Activated CD4-positive, alpha-beta T cell treated with anti-CD3 and anti-CD28 coated beads, Interleukin-2, amount 50 U/mL, for 24 hours (primary cell): ENCODE measurements around the gene ANXA1.

Experiments
- DNase-seq, 2 donors: peaks; one replicate each; pipeline ENCODE4 v3.0.0-alpha.2; 2020; ENCODE audit warnings: low read depth in 1 of 2, low spot score in 1 of 2

The ANXA1 gene

GRCh38 chr9:73137914-73138313, 13.8 kb upstream of the ANXA1 start:
- no peak for DNase-seq

GRCh38 chr9:73138516-73138915, 13.1 kb upstream of the ANXA1 start:
- DNase-seq = no peak

GRCh38 chr9:73141282-73141681, 10.4 kb upstream of the ANXA1 start:
- DNase-seq = no peak

GRCh38 chr9:73143711-73144328, 7.8 kb upstream of the ANXA1 start:
- DNase-seq = no peak

GRCh38 chr9:73146111-73146815, 5.4 kb upstream of the ANXA1 start:
- no peak for DNase-seq

DNA sequence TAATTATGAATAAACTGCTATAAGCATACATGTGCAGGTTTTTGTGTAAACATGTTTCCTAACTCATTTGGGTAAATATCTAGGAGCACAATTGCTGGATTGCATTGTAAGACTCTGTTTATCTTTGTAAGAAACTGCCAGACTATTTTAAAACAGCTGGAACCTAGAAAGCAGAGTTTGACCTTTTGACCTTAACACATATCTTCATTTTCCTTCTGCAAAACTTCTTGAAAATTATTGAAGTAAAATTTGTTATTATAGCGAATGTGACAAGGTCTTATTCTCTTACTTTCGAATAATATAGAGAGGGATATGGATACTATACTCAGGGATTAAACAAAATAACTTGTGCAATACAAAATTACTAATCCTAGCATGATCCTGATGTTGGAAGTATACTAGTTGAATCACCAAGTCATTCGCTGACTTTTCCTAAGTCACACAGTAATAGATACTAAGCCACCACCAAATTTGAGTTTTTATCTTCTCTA, 3.2 kb upstream of the ANXA1 start:
- no peak for DNase-seq

DNA sequence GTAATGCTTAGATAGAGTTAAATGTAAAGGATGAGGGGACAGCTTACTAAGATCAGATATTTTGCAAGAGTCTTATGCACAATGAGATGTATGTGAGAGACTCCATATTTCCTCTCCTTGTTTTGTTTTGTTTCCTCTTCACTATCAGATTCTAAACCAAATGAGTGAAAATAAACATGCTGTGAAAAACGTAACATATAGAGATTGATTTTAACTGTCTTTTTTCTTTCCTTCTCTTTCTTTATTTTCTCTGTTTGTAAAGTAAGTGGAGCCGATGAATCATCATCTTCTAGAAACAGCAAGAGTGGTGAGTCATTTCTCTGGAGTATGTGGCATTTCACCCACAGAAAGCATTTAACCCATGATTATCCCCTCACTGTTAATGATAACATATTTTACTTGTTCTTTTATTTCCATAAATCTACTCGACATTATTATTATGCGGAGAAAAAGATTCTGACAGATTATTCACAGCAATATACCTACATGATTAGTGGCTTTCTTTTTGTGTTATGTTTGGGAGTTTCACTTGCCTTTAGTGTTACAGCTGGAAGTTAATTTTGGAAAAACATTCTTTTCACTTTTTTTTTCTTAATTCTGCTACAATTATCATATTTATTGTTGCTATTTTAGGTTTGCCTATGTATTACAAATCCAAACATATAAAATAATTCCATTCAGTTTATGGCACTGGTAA, 2.1 kb upstream of the ANXA1 start:
- DNase-seq = no peak

GRCh38 chr9:73152543-73152844, 829 bp downstream of the ANXA1 start:
- no peak for DNase-seq

DNA sequence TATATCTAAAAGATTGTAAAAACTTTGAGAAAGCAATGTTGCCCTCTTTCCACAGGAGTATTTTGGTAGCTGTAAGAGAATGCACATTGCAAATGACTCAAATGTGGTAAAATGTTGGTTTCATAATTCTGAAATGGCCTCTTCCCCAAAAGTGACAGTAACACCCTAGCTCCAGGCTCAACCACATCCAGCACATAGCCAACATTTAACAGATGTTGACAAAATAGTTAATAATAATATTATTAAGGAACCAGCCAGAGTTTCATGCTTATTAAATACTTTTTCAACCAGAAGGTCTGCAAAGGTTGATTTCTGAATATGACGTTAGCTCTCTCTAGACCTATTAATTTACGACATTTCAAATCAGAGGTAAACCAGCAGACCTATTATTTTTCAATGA, 1.3 kb downstream of the ANXA1 start:
- DNase-seq = no peak

- no peak for DNase-seq
These were observed 2.1 kb downstream of the ANXA1 start for GRCh38 chr9:73153793-73154227.

DNA sequence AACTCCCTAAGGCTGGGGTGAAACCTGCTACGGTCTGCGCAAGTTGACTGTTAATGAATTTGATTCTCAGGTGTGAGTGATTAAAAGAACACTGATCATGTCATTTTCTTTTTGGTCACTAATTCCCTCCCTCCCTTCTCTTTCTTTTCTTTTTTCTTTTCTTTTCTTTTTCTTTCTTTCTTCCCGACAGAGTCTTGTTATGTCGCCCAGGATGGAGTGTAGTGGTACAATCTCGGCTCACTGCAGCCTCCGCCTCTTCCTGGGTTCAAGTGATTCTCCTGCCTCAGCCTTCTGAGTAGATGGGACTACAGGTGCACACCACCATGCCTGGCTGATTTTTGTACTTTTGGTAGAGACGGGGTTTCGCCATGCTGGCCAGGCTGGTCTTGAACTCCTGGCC, 2.6 kb downstream of the ANXA1 start:
- no peak for DNase-seq

- DNase-seq = no peak
These were observed 3.1 kb downstream of the ANXA1 start for GRCh38 chr9:73154722-73155121.

GRCh38 chr9:73155377-73155776, 3.7 kb downstream of the ANXA1 start:
- no peak for DNase-seq

GRCh38 chr9:73155968-73156864, 4.6 kb downstream of the ANXA1 start:
- no peak for DNase-seq

- DNase-seq = no peak
These were observed 5.2 kb downstream of the ANXA1 start for GRCh38 chr9:73156865-73157187.

DNA sequence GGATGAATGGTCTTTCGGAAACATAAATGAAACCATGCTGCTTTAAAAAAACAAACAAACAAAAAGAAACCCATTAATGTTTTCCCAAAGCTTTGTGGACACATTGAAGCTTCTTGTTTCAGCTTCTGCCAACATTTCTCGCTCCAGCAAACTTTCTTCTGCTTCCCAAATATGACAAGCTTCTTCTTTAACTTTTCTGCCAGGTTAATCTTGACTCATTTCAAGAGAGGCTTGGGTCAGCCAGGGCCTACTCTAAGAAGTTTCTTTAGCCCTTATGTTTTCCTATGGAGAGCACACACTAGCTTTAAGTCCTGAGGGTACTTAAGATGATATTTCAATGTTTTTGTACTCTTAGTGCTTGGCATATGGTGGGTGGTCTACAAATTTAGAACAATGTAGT, 6.1 kb downstream of the ANXA1 start:
- no peak for DNase-seq

GRCh38 chr9:73158723-73159122, 7.1 kb downstream of the ANXA1 start:
- no peak for DNase-seq

DNA sequence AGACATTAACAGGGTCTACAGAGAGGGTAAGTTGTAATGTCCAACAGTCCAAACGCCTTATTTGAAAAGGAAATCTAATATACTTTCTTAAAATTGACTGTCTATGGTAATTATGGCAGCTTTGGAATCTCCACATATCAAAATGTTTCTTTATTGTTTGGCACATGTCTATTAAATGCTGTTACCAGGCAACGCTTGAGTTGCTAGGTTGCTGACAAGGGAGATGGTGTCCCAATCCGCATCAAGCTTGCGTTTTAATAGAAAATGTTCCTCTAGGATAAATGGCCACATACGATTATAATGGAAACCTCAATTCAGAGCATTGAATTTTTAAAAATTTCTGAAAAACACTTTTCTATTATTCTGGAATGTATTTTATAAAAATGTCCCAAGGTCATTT, 9.2 kb downstream of the ANXA1 start:
- no peak for DNase-seq

DNA sequence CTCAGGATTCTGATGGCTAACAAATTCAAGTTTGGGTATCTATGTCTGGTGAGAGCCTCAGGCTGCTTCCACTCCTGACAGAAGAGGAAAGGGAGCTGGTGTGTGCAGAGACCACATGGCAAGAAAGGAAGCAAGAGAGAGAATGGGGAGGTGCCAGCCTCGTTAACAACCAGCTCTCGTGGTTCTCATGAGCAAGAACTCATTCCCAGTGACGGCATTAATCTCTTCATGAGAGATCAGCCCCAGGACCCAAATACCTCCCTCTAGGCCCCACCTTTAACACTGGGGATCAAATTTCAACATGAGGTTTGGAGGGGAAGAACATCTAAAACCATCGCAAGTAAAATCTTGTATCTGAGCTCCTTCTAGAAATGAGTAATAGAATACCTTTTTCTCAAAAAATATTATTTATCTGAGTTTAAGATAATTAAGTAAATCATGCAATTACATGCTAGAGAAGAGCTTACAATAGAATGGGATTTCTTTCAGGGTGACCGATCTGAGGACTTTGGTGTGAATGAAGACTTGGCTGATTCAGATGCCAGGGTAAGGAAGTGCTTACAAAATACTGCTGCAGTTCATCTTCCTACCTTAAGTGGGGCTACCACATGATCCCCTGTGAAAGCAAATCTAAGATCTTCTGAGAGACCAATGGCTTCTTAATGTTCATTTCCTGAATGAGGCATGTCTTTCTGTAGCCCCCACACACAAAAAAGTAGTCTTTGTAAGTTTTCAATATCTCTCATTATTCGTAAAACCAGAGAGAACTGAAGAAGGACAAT, 11.5 kb downstream of the ANXA1 start:
- DNase-seq = no peak

GRCh38 chr9:73165911-73166310, 14.2 kb downstream of the ANXA1 start:
- DNase-seq = no peak

- no peak for DNase-seq
These were observed 14.8 kb downstream of the ANXA1 start for GRCh38 chr9:73166468-73166867.
